Measurements from ENCODE around the gene MDK.

Gene MDK

GRCh38 chr11:46414466-46414796, 33.0 kb downstream of the MDK start:
- DNase-seq (ENCODE audit: low read depth in 1 of 2, low spot score in 1 of 2): no peak
- no peak for TF ChIP-seq JUND (IDR thresholded peaks at IDR 0.05; ENCODE audit: low read depth)
- in situ Hi-C loops (cut with HindIII; ENCODE audit: low pct_unique_long_range_greater_than_20kb, low sequenced_read_pairs): no loop called here

DNA sequence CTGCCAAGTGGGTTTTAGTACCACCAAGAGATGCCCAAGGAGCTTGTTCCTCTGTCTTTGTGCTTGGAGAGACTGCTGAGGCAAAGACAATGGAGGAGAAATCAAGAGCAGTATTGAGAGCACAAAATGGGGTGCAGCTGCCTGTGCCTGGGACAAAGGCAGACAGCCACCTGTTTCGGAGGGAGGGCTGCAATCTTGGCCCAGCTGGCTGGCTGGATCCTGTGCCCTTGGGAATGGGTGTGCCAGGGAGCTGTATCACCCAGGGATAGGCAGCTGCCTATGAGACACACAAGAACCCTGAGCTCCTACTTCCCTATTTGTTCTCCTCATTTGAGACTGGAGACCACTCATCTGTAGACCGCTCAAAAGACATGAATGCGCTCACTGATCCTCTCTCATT, 33.4 kb downstream of the MDK start:
- DNase-seq (ENCODE audit: low read depth in 1 of 2, low spot score in 1 of 2): no peak
- in situ Hi-C loops (cut with HindIII; ENCODE audit: low pct_unique_long_range_greater_than_20kb, low sequenced_read_pairs): no loop called here
- no peak for TF ChIP-seq JUND (IDR thresholded peaks at IDR 0.05; ENCODE audit: low read depth)

DNA sequence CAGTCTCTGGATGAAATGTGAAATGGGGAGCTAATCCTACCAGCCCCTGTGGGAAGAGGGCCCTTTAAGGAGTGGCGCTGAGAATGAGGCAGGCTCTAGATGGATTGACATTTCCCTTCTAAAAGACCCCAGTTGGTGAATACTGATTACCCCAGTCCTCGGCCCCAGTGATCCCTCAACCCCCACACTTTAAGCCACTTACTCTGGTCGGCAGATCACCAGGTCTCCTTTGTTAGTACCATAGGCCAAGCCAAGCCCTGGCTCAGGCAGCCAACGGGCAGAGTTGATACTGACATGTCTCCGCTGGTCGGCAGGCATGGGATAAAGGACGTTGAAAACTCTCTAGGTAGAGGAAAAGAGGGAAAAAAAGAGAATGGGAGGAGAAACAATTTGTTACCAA, 36.2 kb downstream of the MDK start:
- DNase-seq (ENCODE audit: low read depth in 1 of 2, low spot score in 1 of 2): no peak
- in situ Hi-C loops (cut with HindIII; ENCODE audit: low pct_unique_long_range_greater_than_20kb, low sequenced_read_pairs): no loop called here
- TF ChIP-seq JUND (IDR thresholded peaks at IDR 0.05; ENCODE audit: low read depth): no peak

DNA sequence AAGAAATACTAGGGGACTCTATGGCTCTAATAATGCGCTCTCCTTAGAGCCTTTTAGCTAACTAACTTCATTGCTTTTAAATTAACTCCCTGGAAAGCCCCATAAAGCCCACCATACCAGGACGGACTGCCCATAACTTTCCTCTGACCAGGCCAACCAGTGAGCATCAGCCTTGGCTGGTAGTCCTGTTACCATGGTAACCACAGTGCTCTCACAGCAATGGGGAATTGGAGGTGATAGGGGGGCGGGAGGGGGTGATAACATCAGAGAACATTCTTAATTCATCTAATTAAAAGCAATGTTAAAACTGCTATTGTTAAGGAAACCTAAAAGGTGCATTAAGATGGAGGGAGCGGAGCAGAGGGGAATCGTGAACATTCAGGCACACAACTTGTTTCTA, 37.3 kb downstream of the MDK start:
- TF ChIP-seq JUND (IDR thresholded peaks at IDR 0.05; ENCODE audit: low read depth): no peak
- no peak for DNase-seq (ENCODE audit: low read depth in 1 of 2, low spot score in 1 of 2)
- in situ Hi-C loops (cut with HindIII; ENCODE audit: low pct_unique_long_range_greater_than_20kb, low sequenced_read_pairs): no loop called here

DNA sequence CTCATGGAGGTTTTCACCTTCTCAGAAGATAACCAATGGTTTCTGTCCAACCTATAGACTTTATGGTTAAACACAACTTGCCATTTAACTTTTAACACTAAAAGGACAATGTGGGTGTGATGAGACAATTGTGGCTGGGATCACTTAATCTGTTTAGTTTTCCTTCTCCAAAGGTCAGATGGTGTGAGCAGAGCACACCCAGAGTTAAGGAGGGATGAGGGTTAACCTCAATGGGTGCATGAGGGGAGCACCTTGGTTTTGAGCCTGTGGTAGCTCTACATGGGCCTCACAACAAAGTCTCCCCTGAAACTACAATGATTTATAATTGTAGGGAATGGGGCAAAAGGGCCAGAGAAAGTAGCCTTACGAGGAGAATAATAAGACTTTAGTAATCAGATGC, 39.0 kb downstream of the MDK start:
- in situ Hi-C loops (cut with HindIII; ENCODE audit: low pct_unique_long_range_greater_than_20kb, low sequenced_read_pairs): no loop called here
- no peak for TF ChIP-seq JUND (IDR thresholded peaks at IDR 0.05; ENCODE audit: low read depth)
- no peak for DNase-seq (ENCODE audit: low read depth in 1 of 2, low spot score in 1 of 2)

GRCh38 chr11:46421257-46421880, 39.9 kb downstream of the MDK start:
- TF ChIP-seq JUND (IDR thresholded peaks at IDR 0.05; ENCODE audit: low read depth): no peak
- DNase-seq (ENCODE audit: low read depth in 1 of 2, low spot score in 1 of 2): no peak
- in situ Hi-C loops (cut with HindIII; ENCODE audit: low pct_unique_long_range_greater_than_20kb, low sequenced_read_pairs): no loop called here

GRCh38 chr11:46422588-46422987, 41.1 kb downstream of the MDK start:
- DNase-seq (ENCODE audit: low read depth in 1 of 2, low spot score in 1 of 2): peak in 1 of 2 experiments; percentile 20
- no peak for TF ChIP-seq JUND (IDR thresholded peaks at IDR 0.05; ENCODE audit: low read depth)
- in situ Hi-C loops (cut with HindIII; ENCODE audit: low pct_unique_long_range_greater_than_20kb, low sequenced_read_pairs): no loop called here

DNA sequence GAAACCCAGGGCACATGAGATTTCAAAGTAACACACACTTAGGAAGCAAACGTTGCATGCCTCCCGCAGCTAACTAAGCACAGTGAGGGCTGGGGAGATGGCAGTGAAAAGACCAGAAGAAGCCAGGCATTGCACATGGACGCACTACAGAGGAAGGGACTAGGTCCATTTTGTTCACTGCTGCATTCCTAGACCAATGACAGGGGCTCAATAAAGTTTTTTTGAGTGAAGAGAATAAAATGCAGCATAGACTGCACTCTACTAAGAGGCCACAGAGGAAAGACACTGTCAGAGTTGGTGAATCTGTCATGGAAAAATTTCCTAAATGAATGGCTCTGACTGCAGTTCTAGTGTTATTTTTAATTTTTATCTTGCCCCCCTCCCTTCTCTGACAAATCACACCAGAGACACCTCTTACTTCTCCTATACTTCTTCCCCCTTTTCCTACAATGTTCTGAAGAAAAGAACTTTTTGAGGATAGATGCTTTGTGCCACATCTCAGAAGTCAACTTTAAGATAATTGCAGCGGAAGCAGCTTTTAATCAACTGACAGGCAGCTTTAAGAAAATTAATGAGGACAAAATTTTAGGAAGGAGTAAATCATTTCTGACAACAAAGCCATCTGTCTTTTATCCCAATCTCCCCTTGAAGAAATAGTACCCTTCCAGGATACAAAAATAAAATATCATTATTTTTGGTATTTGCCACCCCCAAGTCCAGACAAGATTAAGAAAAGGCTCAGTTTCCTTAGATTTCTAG, 44.9 kb downstream of the MDK start:
- in situ Hi-C loops (cut with HindIII; ENCODE audit: low pct_unique_long_range_greater_than_20kb, low sequenced_read_pairs): no loop called here
- TF ChIP-seq JUND (IDR thresholded peaks at IDR 0.05; ENCODE audit: low read depth): no peak

DNA sequence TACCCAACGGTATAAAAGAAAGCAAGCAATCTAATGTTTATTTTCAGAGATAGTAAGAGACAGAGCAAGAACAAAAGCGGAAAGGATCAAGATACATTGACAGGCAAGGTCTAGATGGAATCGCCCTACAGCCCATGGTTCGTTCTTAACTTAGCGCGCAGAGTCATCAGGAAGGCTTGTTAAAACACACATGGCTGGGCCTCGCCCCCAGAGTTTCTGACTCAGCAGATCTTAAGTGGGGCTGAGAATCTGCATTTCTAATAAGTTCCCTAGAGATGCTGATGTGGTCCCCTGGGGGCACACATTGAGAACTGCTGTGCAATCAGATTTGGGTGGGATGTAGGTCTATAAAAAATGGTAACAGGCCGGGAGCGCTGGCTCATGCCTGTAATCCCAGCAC, 45.9 kb downstream of the MDK start:
- TF ChIP-seq JUND (IDR thresholded peaks at IDR 0.05; ENCODE audit: low read depth): no peak
- in situ Hi-C loops (cut with HindIII; ENCODE audit: low pct_unique_long_range_greater_than_20kb, low sequenced_read_pairs): no loop called here
- no peak for DNase-seq (ENCODE audit: low read depth in 1 of 2, low spot score in 1 of 2)

More for the DNA sequence above, 44.9 kb downstream of the MDK start:
- no peak for DNase-seq (ENCODE audit: low read depth in 1 of 2, low spot score in 1 of 2)

GRCh38 chr11:46429717-46430116, 48.2 kb downstream of the MDK start:
- TF ChIP-seq JUND (IDR thresholded peaks at IDR 0.05; ENCODE audit: low read depth): no peak
- no peak for DNase-seq (ENCODE audit: low read depth in 1 of 2, low spot score in 1 of 2)
- in situ Hi-C loops (cut with HindIII; ENCODE audit: low pct_unique_long_range_greater_than_20kb, low sequenced_read_pairs): no loop called here

DNA sequence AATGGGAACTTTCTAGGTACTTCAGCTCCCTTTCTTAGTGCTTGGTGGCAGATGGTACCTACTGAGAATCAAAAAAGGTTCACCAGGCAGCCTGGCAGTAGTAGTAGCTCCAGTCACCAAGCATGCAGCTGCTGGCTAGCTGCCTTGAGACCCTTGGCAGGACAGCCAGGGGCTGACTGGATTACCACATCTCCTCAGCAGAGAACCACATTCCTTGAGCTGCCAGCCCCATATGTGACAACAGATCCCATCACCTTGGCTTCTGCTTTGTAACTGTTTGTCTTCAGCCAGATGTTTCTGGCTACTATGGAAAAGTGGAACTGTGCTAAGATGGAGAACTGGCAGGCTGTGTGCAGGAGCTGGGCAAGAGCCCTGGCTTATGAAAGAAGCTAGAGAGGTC, 49.7 kb downstream of the MDK start:
- no peak for TF ChIP-seq JUND (IDR thresholded peaks at IDR 0.05; ENCODE audit: low read depth)
- in situ Hi-C loops (cut with HindIII; ENCODE audit: low pct_unique_long_range_greater_than_20kb, low sequenced_read_pairs): no loop called here

More for the DNA sequence above, 49.7 kb downstream of the MDK start:
- no peak for DNase-seq (ENCODE audit: low read depth in 1 of 2, low spot score in 1 of 2)

Data from T47D (cell line).